EL (cell line): Measurements from ENCODE around the gene CTDSPL2.
"Not testable (repeated sequence)": the region's sequence is repeated elsewhere in the genome, so short reads cannot be mapped to it uniquely, and the experiment has no call there.

ENCODE experiments used
- DNase-seq: peaks from one replicate; pipeline ENCODE4 v3.0.0-alpha.2; 2016

The CTDSPL2 gene

DNA sequence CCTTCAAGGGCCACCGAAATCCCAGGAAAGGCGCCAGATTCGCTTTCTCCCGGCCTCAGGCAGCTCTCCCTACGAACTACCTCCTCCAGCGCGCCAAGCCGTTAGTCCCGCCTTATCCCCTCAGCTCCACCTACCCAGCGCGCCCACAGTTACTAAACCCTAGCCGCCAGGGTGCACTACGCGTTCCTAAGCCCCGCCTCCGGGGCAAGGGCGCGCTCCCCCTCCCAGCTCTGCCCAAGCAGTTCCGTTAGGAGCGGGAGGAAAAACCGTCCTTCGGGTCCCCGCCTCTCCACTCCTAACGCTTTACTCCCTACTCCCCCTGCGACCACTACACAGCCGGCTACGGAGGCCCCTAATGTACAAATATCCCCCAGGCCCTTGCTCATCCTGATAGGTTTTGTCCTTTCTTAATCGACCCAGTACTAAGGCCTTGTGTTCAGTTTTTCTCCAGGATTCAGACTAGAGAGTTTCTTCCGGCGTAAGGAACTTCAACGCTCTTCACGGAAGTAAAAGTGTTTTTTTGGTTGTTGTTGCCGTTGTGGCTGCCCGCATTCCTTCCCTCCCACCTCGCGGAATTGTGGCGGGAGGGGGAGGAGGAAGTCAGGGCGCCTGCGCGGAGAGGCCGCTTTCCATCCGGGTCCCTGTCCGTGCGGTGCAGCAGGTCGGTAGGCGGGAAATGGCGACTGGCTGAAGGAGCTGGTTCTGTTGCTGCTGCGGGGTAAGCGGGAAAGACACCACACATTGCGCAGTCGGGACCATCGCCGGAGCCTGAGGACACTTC is at the start of gene CTDSPL2:
CTDSPL2 (plus strand) TSS at position 655 of the 781 bp plus-strand sequence. CDS start 31,386 bp downstream, outside the sequence.
- peak; percentile 99 for DNase-seq

DNA sequence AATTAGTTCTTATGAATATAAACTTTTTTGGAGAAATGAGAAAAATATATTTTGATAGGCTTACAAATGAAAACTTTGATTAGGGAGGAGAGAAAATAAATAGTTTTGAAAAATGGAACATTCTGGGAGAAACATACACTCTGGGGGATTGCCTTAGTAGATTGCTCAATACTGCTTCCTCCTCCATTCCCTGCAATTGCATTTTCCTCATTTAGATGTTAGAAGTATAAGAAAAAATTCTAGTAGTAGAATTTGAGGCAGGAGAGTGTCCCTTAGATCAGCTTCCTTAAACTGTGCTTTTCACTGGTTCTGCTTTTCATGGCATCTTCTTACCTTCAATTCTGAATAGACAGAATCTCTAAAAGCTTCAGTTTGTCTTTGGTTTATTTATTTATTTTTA is 46.2 kb upstream of the CTDSPL2 start:
- no peak for DNase-seq

DNA sequence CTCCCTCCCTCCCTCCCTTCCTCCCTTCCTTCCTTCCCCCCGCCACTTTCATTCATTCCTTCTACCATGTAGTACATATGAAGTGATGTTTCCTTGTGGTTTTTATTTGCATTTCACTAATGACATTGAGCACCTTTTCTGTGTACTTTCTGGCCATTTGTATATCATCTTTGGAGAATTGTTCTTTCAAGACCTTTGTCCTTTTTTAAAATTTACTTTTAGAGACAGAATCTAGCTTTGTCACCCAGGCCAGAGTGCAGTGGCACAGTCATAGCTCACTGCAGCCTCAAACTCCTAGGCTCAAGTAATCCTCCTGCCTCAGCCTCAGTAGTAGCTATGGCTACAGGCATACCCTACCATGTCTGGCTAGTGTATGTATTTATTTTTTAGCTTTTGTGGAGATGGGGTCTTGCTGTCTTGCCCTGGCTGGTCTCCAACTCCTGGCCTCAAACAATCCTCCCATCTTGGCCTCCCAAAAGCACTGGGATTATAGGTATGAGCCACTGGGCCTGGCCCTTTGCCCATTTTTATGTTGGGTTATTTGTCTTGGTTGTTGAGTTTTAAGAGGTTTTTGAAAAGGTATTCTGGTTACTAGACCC is 42.0 kb upstream of the CTDSPL2 start:
- DNase-seq = no peak

DNA sequence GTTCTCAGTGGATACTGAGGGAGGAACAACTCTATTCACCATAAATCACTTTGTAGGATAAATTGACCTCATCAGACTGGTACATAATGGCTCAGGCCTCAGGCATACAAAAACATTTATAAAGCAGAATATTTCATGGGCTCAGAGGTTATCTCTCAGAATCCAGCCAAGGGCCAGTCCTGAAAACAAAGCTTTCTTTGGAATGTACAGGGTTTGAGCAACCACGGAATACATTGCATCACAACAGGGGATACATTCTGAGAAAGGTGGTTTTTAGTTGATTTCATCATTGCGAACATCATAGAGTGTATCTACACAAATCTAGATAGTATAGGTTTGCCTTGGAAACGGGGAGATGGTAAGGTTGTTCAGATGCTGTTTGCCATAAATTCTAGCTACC is 33.4 kb upstream of the CTDSPL2 start:
- no peak for DNase-seq

DNA sequence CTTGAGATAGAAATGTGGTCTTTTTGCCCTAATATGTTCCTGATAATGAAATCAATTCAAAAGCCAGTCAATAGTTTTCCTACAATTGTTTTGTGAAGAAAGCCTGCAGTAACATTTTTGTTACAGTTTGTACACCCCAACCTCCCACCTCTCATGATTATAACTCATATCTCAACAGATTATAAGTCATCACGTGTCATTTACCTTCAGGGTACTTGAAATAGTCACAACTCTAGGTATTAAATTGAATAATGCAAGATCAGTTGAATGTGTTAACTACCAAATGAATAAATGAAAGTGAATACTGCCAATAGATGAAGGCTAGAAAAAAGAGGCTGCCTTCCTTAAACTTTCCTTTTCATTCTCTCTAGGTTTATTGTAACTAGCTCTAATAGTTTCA is 32.9 kb upstream of the CTDSPL2 start:
- DNase-seq = no peak

DNA sequence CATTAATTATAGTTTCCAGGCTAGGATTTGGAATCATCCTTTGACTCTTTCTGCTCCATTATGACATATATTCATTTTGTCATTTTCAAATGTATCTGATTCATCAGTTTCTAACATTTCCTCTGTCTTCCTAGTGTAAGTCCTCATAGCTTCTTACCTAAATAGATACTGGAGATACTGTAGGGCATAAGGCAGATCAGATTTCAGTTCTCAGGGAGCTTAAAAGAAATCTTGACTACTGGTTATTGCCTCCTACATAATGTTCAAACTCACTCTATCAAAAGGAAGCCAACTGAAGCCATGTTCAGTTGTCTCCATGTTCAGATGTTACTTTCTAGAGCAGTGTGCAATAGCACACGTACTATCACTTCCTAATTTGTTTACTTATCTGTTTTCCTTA is 29.6 kb upstream of the CTDSPL2 start:
- DNase-seq = no peak

DNA sequence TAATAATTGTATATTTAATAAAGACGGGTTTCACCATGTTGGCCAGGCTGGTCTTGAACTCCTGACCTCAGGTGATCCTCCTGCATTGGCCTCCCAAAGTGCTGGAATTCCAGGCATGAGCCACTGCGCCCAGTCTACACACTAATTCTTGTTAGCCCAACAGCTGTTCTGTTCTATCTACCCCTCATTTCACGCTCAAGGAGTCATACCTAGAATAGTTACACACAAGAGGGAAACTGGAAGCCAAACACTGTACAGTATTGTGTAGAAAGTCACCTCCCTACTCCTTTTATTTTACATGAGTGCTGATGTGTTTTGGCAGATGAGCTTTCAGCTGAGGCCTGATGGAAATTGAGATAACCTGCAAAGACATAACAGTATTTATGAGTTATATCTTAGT is 13.4 kb upstream of the CTDSPL2 start:
- DNase-seq = no peak

DNA sequence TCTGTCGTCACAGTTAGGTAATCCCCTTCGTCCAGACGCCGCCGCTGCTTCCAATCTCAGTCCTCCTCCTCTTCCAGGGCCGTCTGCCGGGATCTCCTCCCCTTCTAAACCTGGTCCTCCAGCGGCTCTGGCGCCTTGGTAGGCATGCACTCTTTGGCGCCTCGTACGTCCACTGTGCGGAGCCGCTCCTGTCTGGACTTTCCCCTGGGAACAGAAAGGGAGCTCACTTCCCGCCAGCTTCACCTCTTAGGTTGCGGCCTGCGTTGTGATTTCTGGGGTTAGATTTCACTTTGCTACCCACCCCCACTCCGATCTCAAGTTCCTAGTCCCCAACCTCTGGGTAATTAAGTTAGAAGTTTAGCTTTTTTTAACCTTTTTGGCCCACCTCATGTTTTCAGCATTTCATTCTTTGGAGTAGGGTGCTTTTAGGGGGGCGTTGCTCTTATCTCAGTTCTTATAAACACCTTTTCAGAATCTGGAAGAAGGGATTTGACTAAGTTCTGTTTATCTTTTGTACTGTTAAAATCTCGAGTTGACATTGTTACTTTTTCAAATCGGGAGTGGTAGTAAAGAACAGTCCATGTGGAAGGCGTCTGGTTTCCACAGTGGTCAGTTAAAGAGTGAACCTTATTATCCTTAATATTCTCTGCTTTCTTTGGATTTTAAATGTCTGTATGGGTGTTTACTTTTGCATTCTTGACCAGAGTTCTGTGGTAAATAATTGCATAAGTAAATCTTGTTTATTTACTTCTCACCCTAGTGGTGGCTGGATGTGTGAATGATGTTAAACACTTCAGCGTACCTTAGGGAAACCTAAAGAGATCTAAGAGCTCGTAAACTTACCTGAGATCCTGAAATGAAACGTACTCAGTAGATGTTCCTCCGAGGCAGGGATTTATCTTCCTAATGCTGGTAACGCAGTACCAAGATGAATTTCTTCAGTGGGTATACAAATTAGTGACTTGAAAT is 611 bp downstream of the CTDSPL2 start:
- peak; percentile 73 for DNase-seq

DNA sequence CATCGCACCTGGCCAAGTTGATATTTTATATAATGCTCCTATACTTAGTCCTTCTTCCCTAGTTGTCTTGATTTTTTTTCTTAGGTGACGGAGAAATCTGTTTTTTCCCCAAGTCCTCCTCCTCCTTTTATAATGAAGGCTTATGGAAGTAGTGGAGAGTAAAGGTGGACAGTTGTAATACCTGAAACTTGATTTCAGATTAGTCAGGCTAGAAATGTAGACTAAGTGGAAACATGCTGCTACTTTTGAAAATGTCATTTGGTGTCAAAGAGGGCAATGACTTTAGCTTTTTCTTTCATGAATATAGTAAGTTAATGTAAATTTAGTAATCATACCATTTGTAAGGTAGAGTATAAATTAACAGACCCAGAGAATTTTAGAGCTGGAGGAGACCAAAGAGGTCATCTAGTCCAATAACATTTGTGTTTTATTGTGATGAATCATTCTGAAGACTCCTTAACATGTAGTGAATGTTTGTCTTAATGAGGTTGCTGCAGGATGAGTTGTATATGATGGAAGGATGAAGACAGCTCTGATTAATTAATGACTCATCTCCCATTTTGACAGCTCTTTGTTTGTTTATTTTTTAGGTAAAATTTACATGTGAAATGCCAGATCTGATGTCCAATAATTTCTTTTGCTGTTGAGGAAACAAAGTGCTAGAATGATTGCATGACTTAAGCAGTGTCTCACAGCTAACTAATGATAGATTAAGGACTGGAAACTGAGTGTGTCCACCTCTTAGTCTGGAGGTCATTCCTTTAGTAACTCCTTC is 8.7 kb downstream of the CTDSPL2 start:
- DNase-seq = peak; percentile 52

DNA sequence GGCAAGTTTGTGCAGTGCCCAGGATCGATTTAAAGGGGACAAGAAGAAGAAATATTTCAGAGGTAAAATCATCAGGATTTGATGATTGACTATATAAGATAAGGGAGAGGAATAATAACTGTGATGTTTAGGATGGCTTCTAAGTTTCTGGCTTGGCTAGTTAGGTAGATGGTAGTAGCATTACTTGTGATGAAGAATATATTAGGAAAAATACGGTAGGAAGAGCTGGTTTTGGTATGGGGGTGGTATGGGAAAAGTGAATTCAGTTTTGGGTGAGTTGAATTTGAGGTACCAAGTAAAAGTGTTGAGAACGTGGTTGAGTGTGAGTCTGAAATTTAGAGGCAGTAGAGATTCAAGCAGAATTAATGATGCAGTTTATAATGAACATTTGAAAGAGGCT is 11.0 kb downstream of the CTDSPL2 start:
- no peak for DNase-seq

DNA sequence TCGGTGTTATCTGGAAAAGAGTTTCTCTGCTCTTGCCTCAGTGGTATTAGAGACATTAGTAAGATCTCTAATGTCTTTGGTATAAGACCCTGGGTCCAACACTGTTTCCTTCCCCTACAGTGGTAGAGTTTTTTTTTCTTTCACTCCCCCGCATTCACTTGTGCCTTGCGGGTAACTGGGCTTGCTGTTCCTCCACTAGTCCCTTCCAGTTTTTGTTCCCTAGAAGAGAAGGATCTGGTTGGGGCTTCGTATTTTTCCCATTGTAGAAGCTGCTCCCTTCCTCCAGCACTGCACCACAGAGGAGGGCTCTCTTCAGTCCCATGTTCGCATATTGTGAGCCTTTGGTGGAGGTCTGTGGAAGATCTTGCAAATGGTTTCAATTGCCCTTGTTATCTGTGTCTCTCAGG is 13.7 kb downstream of the CTDSPL2 start:
- no peak for DNase-seq

DNA sequence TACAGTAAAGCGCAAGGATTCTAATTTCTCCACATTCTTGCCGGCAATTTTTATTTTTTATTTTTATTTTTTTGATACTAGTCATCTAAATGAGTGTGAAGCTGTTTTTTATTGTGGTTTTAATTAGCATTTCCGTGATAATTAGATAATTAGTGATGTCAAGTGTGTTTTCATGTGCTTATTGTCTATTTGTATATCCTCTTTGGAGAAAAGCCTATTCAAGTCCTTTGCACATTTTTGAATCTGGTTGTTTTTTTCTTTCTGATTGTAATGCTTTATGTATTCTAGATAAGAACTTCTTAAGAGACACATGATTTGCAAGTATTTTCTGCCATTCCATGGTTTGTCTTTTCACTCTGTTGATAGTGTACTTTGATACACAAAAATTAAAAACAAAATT is 16.1 kb downstream of the CTDSPL2 start:
- DNase-seq = no peak

DNA sequence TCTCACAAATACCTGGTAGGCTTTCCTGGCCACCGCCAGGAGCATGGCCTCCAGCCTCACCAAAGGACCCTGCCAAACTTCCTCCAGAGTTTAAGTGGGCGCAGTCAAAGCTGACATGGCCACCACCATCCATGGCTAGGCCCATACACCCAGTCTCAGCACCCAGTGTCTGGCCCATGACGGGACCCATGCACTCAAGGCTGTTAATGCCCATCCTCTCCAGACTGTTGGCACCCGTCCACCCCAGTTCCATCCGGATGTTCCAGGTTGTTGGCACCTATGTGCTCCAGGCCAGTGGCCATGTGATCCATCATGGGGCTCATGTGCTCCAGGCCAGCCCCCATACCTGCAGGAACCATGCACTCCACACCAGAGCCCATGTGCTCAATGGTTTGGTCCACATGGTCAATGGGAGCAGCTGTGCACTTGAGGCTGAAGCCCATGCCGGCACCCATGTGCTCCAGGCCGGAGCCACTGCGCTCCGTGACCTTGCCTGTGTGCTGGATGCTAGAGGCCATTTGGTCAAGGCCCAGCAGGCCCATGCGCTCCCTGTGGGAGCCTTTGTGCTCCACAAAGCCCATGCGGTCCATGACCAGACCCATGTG is 20.4 kb downstream of the CTDSPL2 start:
- DNase-seq = no peak

DNA sequence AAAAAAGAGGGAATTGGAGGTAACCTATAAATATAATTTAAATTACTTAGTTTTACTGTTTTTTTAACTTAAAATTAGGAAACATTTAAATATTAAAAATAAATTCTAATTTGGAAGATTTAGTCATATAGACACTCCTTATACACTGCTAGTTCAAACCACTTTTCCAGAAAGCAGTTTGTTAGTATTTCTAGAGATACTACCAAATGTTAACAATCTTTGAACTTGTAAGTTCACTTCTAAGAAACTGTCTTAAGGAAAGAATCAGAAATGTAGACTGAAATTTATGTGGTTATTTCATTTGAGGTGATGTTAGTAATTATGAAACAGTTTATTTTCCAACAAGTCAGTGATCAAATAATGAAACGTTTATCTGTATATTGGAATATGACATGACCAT is 22.7 kb downstream of the CTDSPL2 start:
- no peak for DNase-seq

DNA sequence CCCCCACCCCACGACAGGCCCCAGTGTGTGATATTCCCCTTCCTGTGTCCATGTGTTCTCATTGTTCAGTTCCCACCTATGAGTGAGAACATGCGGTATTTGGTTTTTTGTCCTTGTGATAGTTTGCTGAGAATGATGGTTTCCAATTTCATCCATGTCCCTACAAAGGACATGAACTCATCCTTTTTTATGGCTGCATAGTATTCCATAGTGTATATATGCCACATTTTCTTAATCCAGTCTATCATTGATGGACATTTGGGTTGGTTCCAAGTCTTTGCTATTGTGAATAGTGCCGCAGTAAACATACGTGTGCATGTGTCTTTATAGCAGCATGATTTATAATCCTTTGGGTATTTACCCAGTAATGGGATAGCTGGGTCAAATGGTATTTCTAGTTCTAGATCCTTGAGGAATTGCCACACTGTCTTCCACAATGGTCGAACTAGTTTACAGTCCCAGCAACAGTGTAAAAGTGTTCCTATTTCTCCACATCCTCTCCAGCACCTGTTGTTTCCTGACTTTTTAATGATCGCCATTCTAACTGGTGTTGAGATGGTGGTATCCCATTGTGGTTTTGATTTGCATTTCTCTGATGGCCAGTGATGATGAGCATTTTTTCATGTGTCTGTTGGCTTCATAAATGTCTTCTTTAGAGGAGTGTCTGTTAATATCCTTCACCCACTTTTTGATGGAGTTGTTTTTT is 26.3 kb downstream of the CTDSPL2 start:
- DNase-seq = not testable (repeated sequence)

DNA sequence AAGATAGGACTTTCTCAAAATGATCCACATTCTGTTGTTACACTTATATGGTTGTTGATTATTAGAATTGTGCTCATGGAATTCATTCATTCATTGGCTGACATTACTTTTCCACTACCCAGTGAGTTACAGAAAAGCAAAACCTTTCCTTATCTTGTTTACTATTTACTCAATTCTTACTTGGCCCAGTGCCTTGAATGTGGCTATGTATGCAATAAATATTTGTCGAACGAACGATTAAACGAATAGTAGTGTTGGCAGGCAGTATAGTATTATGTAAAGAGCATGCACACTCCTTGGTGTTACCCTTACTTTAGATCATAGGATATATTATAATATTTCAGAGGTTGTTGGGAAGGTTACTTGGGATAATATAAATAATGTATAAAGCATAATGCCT is 31.0 kb downstream of the CTDSPL2 start:
- no peak for DNase-seq

DNA sequence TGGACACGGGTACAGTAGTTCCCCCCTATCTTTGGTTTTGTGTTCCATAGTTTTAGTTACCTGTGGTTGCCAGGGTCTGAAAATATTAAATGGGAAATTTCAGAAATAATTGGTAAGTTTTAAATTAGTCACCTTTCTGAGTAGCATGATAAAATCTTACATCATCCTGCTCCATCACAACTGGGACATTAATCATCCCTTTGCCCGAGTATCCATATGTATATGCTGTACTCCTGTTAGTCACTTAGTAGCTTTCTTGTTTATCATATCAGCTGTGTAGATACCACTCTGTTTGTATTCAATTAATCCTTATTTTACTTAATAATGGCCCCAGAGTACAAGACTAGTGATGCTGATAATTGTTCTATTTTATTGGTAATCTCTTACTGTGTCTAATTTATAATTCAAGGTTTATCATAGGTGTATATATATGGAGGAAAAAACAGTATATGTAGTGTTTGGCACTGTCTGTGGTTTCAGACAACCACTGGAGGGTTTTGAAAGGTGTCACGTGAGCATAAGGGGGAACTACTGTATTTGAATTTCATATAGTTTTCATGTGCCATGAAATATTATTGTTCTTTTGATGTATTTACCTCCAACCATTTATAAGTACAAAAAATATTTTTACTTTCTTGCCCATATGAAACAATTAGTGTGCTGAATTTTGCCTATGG is 41.4 kb downstream of the CTDSPL2 start:
- peak; percentile 74 for DNase-seq

DNA sequence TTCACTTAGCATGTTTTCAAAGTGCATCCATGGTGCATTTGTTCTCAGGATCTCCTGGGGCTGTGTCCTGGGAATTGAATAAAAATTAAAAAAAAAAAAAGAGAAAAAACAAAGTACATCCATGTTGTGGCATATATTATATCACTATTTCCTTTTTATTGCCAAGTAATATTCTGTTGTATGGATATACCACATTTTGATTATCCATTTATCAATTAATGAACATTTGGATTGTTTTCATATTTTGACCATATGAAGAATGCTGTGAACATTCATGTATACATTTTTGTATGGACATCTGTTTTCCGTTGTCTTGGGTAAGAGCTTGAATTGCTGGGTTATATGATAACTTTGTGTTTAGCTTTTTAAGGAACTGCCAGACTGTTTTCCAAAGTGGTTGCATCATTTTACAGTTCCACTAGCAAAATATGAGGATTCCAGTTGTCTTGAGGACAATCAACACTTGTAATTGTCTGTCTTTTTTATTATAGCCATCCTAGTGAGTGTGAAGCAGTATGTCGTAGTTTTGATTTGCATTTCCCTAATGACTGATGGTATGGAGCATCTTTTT is 44.5 kb downstream of the CTDSPL2 start:
- DNase-seq = no peak

DNA sequence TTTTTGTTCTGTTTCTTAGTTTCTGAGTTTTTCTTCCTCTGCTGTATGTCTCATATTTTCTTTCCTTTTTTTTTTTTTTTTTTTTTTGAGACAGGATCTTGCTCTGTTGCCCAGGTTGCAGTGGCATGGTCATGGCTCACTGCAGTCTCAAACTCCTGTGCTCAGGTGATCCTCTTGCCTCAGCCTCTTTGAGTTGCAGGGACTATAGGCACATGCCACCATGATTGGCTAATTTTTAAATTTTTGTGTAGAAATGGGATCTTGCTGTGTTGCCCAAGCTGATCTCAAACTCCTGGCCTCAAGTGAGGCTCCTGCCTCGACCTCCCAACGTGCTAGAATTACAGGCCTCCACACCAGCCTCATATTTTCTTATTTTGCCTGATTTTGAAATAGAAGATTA is 51.9 kb downstream of the CTDSPL2 start:
- DNase-seq = no peak

DNA sequence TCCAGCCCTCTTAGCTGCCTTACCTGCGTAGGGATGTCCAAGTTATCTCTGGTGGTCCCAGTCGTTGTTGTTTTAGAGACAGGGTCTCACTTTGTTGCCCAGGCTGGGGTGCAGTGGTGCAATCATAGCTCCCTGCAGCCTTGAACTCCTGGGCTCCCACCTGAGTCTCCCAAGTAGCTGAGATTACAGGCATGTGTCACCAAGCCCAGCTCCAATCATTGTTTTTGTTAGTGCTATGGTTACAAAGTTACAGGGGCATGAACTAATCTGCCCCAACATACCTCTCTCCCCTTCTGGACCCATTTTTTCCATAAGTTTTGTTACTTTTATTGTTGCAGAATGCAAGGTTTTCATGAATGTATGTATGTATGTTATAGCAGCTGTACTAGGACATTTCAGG is 54.7 kb downstream of the CTDSPL2 start:
- DNase-seq = no peak

DNA sequence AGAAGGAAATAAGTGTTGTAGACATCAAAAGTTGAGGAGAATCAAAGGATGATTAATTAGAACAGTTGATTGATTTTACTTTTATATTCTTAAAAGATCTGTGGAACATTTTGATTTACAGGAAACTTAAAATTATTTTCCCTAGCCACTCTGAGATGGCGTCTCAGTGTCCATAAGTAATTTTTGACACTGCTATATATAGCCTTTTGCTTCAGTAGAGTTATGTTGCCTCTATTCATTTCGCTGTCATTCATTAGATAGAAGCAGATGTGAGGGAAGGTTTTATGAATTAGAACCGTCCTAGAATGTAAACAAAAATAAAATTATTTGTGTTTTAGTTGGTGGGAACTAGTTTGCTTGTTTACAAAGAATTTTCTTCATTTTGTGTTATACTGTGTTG is 58.5 kb downstream of the CTDSPL2 start:
- no peak for DNase-seq
